GM12864 (cell line): Measurements from ENCODE around the gene NCBP2.

Experiments used
- DNase-seq: peaks from one replicate; pipeline ENCODE4 v3.0.0-alpha.2; 2011; ENCODE audit warnings: low read depth
- H3K4me3 ChIP-seq: 2 replicates; pipeline ENCODE4 v1.5.1; 2011; ENCODE audit warnings: mild to moderate bottlenecking, low read depth, low read length, control low read depth
- CTCF ChIP-seq: IDR thresholded peaks from 2 replicates; pipeline ENCODE4 v1.5.1; 2011; ENCODE audit warnings: low read depth, mild to moderate bottlenecking, moderate library complexity, low read length, control low read depth, inconsistent platforms; ENCODE audit errors: missing control alignments

Gene NCBP2

GRCh38 chr3:196974661-196975060 lies 32.3 kb upstream of the NCBP2 start:
- H3K4me3 ChIP-seq, result no peak overlapping the region
- TF ChIP-seq CTCF, result no peak
- DNase-seq, result no peak

GRCh38 chr3:196971094-196971698 lies 28.9 kb upstream of the NCBP2 start:
- DNase-seq, result no peak
- no peak overlapping the region for H3K4me3 ChIP-seq
- TF ChIP-seq CTCF, result no peak

GRCh38 chr3:196970547-196971093 lies 28.3 kb upstream of the NCBP2 start:
- no peak for TF ChIP-seq CTCF
- DNase-seq, result no peak
- H3K4me3 ChIP-seq, result no peak overlapping the region

GRCh38 chr3:196969660-196970546 lies 27.6 kb upstream of the NCBP2 start:
- peak; percentile 77 for TF ChIP-seq CTCF
- no peak for DNase-seq
- H3K4me3 ChIP-seq, result peak overlapping the region; percentile 61

GRCh38 chr3:196969134-196969659 lies 26.9 kb upstream of the NCBP2 start:
- no peak for DNase-seq
- TF ChIP-seq CTCF, result no peak
- H3K4me3 ChIP-seq, result peak overlapping the region; percentile 61

GRCh38 chr3:196968233-196969133 lies 26.2 kb upstream of the NCBP2 start, which contains the start of gene PIGZ:
Gene PIGZ, minus strand, starts transcription at chr3:196968833. Its CDS starts 16,802 bp downstream, at chr3:196952031.
- TF ChIP-seq CTCF, result no peak
- DNase-seq, result no peak
- H3K4me3 ChIP-seq, result peak within 1 kb of the TSS; percentile 61
